ENCODE measurements around the gene TIMM22.

DNA sequence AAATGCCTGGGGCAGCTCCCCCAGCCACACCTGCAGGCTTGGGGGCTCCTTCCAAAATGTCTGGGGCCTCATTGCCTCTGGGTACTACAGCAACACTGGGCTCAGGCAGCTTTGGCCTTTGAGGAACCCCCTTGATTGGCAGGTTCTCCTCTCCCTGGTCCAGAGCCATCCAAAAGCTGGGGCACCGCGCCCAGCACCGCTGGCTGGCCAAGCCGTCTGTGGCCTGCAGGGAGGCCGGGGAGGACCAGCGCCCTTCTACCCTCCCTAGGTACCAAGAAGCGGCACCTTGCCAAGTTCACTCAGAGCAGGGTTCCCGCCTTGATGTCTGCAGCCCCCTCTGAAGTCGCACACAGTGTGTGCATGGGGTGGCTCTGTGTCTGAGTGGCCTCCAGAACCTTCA is 30.1 kb downstream of the TIMM22 start:
- TF ChIP-seq, protein P1, sequence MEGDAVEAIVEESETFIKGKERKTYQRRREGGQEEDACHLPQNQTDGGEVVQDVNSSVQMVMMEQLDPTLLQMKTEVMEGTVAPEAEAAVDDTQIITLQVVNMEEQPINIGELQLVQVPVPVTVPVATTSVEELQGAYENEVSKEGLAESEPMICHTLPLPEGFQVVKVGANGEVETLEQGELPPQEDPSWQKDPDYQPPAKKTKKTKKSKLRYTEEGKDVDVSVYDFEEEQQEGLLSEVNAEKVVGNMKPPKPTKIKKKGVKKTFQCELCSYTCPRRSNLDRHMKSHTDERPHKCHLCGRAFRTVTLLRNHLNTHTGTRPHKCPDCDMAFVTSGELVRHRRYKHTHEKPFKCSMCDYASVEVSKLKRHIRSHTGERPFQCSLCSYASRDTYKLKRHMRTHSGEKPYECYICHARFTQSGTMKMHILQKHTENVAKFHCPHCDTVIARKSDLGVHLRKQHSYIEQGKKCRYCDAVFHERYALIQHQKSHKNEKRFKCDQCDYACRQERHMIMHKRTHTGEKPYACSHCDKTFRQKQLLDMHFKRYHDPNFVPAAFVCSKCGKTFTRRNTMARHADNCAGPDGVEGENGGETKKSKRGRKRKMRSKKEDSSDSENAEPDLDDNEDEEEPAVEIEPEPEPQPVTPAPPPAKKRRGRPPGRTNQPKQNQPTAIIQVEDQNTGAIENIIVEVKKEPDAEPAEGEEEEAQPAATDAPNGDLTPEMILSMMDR (IDR thresholded peaks at IDR 0.05): no peak
- TF ChIP-seq POLR2AphosphoS5 (IDR thresholded peaks at IDR 0.05) (no peak), POLR2A (IDR thresholded peaks at IDR 0.05) (no peak)

All from stomach (tissue), 4 donors.